GM21360 (cell line): ENCODE data around the gene CECR2.
"Not testable (repeated sequence)": the region's sequence is repeated elsewhere in the genome, so short reads cannot be mapped to it uniquely, and the experiment has no call there.

Experiments used
- ATAC-seq: cut with Tn5 transposase; IDR thresholded peaks from one replicate; pipeline ENCODE4 v1.9.1; 2021; ENCODE audit warnings: mild to moderate bottlenecking, moderate library complexity; ENCODE audit not compliant: unreplicated experiment

CECR2 gene

DNA sequence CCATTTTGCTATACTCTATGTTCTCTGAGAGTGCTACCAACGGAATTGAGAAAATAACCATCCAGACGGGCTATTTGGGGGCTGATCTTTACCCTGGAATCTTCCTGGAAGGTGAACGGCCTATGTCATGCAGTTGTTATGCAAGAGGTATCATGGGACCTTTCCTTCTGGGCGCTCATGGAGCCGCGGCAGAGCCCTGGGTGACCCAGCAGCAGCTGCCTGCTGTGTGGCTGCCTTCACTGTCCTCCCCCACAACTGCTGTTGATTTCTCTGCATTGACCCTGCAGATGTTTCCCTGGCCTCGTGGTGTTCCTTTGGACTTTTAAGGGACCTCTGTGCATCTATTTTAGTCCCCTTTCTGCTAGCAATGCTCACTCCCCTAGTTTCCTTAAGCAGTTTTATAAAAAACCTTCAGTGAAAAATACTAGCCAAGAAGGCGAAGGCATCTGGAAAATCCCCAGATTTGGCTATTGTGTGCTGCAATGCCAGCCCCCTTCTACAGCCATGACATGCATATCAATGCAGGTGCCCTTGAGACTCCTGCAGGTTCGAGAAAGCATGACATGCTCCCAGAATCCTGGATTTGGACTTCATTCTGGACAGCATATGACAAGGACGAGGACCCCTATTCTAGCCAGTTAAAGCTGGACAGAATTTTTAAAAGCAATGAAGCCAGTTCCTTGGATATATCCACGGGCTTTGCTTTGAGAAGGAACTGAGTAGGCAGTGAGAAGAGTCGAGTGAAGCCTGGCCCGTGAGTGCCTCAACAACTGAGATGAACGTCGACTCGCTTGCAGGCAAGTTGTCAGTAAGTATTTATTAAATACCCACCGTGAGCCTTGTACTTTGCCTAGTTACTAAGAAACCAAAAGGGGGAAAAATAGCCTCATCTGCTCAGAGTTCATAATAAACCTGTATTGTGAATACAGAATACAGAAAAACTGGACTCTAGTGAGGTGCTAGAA is 193.9 kb downstream of the CECR2 start, which contains the start of gene SLC25A18:
TSS of gene SLC25A18 (plus strand) at position 593 of the 965 bp plus-strand sequence. CDS start 16,447 bp downstream, outside the sequence.
- no peak for ATAC-seq

DNA sequence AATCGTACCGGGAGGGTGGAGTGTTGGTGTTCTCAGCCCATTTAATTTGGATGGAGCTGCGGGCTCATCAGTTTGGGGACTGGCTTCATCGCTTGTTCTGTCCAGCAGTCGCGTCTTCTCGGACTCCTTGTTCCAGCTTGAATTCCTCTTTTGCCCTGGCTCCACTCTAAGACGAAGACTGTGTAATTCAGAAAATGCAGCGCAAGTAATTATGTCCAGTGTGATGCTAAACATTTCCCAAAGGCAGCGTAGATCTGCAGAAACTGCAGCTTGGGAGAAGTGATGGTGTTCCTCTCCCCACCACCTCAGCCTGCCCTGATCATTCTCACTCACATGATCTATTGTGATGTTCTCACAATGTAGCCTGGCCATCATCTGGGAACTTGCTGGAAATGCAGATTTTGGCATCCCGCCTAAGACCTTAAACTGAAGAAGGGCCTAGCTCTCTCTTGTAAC is 194.7 kb downstream of the CECR2 start:
- no peak for ATAC-seq

- not testable (repeated sequence) for ATAC-seq
Observed at GRCh38 chr22:17566016-17566687, 196.9 kb downstream of the CECR2 start.

- no peak for ATAC-seq
Observed at GRCh38 chr22:17566776-17567175, 197.5 kb downstream of the CECR2 start.

DNA sequence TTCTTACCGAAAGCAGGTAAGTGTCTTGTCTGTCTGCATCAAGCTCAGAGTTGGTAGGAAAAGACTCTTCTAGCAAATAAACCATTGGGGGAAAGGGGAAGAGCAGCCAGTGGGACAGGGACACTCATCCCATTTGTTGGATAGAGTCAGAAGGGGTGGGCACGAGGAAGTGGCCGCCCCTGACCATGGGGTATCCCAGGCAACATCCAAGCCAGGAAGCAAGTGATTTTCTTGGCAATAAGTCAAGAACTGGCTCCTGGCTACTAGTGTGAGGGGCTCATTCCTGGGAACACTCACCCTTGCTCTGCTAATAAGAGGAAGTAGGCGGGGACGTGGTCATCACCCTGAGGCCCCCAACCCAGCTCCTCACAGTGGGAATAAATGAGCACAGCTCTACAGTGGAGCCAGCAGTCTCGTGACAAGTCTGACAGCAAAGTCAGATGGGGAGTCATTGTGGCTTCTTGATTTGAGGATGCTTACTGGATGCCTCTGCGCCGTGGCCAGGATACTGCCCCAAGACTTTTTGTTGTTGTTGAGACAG is 200.8 kb downstream of the CECR2 start:
- ATAC-seq = no peak

GRCh38 chr22:17570851-17571631 is 201.8 kb downstream of the CECR2 start:
- no peak for ATAC-seq

GRCh38 chr22:17575151-17575550 is 205.9 kb downstream of the CECR2 start:
- ATAC-seq = no peak

GRCh38 chr22:17575681-17576080 is 206.4 kb downstream of the CECR2 start:
- no peak for ATAC-seq

GRCh38 chr22:17576470-17576869 is 207.2 kb downstream of the CECR2 start:
- no peak for ATAC-seq

- no peak for ATAC-seq
Observed at GRCh38 chr22:17578136-17578754, 209.0 kb downstream of the CECR2 start.

GRCh38 chr22:17579535-17579981 is 210.3 kb downstream of the CECR2 start:
- ATAC-seq = no peak

DNA sequence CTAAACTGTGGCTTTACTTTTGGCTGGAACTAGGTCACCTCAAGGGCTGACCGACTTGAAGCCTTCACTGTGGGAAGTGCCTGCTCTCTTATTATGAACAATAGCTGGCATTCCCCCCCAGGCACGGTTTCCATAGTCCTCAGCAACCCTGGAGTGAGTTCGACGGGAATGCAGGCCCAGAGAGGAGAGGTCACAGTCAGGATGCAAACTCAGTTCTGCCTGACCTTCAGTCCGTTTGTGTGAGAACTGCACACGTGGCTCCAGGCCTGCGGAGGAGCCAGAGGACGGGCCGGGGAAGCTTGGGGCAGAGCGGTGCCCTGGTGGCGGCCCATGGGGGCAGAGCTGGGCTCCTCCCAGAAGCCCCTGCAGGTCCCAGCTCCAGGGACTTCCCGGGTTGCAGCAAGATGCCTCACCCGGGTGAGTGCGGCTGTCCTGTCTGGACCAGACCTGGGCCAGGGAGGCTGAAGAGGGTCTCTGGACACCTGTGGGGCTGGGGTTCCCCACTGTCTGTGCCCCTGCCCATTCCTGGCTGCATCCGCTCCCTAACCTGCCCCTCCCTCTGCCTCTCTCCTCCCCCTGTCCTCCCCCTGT is 211.3 kb downstream of the CECR2 start:
- no peak for ATAC-seq

DNA sequence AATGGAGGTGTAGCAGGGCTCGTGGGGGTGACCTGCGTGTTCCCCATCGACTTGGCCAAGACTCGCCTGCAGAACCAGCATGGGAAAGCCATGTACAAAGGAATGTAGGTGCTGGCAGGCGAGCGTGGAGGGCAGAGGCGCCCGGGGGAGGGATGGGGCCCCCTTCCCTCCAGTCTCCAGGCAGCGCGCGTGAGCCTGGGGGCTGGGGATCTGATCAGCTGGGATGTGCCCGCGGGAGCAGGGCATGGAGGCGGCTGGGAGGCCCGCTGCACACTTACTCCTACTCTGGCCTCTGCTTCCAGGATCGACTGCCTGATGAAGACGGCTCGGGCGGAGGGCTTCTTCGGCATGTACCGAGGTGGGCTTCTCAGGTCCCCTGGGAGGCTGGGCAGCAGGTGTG is 211.8 kb downstream of the CECR2 start:
- no peak for ATAC-seq

GRCh38 chr22:17581631-17582030 is 212.4 kb downstream of the CECR2 start:
- ATAC-seq = no peak

- no peak for ATAC-seq
Observed at GRCh38 chr22:17583151-17583550, 213.9 kb downstream of the CECR2 start.

DNA sequence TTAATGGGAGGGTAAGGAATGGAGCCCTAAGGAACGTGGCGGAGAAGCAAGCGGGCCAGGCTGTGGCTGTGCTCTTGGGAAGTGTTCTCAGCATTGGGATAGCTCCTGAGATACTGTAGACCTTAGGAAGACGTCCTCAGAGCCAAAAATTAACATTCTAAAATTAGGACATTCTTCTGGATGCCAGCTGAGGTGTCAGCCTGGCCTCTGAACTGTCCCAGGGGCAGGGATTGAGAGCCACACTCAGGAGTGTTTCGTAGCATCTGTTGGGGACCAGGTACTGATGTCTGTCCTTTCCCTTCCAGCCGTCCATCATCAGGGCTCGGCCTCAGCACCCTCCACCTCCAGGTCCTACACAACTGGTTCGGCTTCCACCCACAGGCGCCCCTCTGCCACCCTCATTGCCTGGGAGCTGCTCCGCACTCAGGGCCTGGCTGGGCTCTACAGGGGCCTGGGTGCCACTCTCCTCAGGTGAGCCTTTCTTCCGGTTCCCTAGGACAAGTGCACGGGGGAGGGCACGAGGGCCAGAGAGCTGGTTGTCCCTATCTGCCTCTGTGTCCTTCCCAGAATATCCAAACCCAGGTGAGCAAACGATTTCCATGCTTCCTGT is 217.7 kb downstream of the CECR2 start:
- no peak for ATAC-seq

- no peak for ATAC-seq
Observed at GRCh38 chr22:17587629-17588028, 218.4 kb downstream of the CECR2 start.

GRCh38 chr22:17588606-17589005 is 219.3 kb downstream of the CECR2 start:
- no peak for ATAC-seq

DNA sequence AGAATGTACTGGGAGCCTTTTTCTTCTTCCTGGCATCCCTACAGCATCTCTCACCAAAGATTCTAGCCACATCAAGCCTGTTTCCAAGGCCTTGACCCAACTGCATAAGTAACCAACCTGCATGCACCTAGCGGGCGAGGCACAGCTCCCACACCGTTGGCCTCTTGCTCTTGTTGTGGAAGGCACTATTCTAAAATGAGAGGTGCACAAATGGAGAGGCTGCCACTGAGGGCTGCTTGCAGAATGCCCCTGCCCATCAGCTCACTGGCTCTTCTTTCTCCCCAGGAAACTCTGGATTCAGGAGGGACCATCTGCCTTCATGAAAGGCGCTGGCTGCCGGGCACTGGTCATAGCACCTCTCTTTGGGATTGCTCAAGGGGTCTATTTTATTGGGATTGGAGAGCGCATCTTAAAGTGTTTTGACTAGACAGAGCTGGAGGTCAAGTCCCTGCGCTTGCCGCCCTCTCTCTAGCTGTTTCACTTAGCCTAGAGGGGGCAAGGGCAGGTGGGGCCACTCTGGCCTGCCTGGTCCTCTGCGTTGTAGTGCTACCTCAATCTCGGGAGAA is 220.6 kb downstream of the CECR2 start:
- no peak for ATAC-seq
